NCI-H524 treated with DMSO at 0.1 percent for 48 hours (cell line): ENCODE results near the gene IFT27.
"Not testable (repeated sequence)": the region's sequence is repeated elsewhere in the genome, so short reads cannot be mapped to it uniquely, and the experiment has no call there.

Experiments
- DNase-seq: peaks from one replicate; lab custom pipeline; 2025; lab: John Stamatoyannopoulos, UW

The IFT27 gene

DNA sequence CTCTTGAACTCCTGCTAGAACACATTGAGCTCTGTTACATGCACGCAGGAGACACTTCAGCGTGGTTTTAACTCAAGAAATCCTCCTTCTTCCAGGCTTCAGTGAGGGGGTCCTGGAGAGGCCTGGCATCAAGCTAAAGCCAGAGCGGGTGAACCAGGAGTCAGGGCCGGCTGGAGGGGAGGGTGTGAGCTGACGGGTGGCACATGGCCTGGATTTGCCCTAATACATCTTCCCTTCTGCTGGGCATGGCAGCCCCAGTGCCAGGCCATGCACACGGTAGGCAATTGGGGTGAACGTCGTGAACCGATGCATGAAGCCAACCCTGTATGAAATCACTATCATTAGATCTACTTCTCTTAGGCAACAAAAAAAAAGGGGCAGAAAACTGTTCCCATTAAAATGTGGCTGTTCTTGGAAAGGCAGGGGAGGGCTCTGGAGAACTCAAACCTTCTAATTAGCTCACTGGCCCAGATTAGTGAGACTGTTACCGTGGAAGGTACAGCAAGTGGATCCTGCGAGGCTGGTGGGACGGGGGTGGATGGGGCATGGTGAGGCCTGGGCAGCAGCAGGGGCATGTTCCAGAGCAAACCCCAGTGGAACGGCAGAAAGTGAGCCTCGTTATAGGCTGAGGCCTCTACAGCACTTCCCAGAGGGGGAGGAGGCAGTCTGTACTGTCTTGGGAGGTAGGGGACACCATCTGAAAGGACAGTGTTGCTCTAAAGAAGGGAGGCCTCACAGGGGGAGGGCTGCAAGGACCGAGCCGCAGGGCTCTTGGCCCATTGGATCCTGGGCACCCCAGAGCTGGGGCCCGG lies 10.6 kb downstream of the IFT27 start:
- no peak for DNase-seq

DNA sequence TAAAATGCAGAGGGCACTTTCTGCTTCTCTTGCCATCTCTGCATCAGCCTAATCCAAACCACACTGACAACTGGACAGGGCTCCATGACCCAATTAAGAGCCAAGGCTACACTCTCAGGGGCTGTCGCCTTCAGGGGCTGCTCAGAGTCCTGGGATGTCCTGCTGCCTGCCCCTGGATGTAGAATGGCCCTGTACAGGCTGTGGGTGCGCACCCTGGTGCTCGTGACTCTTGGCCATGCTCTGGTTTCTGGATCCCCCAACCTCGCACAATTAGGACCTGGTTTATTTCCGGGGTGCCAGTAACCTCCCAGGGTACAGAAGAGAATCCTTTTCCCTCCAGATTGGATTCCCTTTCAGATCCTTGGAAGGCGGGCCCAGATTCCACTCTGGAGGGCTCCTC lies 11.3 kb downstream of the IFT27 start:
- no peak for DNase-seq

DNA sequence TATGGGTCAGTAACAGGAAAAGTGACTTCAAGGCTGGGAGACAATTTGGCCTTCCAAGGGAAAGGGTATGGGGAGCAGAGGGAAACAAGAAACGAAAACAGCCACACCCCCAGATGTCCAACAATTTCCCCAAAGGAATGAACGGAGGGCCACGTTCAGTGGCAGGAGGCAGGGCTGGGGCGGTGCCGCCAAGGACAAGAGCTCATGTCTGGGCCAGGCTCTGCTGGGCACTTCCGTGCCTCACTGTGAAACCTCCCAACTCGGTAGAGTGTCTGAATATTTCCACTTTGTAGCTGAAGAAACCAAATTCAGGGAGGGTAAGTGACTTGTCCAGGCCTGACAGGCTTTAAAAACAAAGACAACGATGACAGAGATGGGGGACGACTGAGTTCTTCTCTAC lies 11.9 kb downstream of the IFT27 start:
- no peak for DNase-seq

DNA sequence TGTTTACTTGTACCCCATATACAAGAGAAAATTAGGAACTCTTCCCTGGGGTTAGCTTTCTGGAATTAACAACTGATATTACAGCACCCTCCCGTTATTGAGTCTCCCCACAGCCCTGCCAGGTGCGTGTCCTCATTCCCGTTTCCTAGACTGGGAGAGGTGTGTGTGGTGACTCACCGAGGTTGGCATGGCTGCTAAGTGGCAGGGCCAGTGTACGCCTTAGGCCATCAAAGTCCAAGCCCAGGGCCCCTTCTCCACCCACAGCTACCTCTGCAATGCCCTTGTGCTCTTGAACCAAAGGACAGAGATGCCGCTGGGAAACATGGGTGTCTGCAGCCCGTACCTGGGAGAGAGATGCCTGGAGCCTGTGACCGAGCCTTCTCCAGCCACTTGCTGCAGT lies 12.3 kb downstream of the IFT27 start:
- DNase-seq: no peak

DNA sequence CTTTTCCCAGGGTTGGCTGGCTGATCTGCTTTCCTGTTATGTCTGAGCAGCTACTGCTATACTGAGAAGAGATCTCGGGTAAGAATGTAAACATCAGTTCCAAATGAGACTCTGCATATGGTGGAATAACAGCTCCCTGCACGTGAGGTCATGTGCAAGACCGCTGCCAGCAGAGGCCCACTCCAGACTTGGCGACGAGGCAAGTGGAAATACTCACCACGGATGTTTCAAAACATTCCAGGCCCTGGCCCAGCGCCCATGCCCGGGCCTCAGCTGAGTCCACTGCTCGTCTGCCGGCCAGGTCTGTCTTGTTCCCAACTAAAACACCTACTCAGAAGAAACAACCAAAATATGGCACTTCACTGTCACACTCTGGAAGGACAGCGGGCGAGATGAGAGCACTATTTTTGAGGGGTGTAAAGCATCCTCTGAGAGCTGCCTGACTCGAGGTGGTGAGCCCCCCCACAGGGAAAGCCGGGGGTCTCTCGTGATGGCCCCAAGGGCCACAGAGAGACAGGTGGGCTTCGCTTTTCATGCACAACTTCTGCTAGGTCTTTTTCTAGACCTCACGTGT lies 13.1 kb downstream of the IFT27 start:
- DNase-seq: no peak

DNA sequence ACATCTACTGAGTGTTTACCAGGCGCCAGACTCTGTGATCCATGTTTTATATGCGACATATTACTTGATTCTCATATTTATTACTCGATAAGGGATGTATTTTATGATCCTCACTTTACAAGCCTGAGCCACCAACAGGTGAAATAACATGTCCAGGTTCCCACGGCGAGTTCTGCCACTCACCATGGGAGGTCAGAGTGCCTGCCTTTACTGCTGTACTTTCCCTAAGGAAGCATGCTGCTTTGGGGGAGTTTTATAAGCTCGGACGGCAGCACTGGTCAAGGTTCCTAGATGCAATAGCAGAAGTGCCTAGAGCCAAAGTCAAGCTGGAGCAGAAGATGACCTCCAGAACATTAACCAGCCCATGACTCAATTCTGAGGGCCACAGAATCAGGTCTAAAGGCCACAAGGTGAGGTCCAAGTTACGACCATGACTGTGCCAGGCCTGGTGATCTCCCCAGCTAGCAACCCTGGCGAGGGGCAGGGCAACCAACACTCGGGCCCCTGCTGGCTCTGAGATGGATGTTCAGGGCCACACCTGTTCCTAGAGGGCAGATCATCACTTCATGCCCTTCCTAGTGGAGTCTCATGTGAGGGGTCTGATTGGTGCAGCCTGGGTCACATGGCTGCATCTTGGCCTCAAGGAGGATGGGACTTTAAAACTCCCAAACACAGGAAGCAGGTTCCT lies 14.2 kb downstream of the IFT27 start:
- no peak for DNase-seq

DNA sequence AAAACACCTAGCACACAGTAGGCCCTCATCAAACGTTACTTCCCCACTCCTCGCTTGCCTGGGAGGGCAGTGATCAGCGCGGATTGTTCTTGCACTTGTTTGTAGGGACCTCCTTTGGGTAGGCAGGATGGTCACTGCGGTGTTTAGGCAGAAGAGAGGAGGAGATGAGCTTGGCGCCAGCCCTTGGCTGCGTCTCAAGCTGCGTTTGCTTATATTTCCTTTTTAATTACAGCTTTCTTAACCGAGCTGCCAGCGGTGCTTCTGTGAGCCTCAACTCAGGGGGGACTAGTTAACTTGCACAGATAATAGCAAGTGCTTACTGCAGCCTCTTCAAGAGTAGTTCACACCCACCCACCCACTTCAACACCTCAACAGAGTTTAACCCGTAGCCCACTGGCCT lies 15.1 kb downstream of the IFT27 start:
- DNase-seq: no peak

DNA sequence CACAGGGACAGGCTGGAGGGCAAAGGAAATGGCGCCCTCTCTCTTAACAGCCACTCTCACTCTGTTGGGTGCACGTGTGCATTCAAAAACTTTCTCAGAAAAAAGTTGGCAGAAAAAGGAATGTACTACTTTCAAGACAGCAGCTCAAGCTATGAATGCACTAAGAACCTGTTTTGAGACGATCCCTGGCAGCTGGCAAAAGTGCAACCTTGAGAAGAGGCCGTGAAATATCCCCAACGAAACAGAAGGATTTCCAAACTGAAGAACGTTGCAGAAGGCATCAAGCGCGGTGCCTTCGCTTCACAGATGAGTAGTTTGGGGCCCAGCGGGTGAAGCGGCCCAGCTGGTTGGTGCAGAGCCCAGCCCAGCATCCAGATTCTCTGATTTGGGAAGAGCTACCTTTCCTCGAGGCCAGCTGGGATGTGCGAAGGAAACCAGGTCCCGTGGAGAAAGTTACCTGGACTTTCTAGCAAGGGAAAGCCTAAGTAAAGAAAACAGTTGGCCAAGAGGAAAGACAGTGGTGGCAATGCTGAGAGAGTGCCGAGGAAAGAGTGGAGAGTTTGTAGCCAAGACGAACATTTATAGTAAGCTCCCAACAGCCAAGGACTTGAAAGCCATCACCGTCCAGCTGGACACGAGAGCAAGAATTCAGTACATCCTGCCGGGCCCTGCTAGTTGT lies 16.3 kb downstream of the IFT27 start:
- DNase-seq: no peak

DNA sequence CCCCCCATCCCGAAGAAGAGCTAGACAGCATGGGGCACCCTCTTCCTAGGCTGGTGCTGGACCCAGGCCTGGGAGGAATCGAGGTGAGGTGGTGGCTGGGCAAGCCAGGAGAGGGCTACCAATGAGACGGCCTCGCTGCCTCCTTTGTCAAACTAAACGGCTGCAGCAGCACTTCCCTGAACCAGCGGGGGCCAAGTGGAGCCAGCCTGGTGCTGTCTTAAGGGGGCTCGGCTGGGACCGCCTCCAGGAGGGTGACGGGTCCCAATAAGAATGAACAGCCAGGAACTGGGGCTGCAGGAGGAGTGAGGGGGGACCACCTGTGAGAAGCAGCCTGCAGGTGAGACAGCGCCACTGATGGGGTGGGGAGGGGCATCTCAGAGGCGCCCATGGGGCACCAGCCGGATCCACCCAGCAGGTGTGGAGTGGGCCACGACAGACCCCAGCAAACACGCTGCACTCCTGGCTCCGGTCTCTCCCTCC lies 17.1 kb downstream of the IFT27 start:
- no peak for DNase-seq

DNA sequence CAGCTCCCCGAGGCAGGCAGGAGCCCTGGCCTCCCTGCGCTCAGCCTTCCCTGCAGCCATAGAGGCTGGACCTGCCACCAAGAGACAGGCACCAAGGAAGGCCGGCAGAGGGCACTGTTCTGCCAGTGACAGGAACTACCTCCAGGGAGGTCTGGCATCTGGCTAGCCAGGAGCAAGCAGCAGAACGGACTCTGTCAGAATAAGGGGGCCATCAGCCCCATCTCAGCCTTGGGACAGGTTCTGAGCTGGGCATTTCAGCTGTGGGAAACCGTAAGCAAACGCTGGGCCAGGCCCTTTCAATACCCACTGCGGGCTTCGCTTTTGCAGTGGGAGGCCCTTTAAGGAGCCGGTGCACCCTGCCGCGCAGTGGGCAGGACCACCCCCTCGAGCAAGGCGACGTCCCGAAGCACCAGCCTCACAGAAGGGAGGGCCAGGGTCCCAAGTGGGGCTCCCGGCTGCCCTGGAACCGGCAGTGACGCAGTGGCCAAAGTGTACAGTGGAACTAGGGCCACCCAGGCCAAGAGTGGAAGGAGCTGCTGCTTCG lies 18.2 kb downstream of the IFT27 start:
- DNase-seq: no peak

DNA sequence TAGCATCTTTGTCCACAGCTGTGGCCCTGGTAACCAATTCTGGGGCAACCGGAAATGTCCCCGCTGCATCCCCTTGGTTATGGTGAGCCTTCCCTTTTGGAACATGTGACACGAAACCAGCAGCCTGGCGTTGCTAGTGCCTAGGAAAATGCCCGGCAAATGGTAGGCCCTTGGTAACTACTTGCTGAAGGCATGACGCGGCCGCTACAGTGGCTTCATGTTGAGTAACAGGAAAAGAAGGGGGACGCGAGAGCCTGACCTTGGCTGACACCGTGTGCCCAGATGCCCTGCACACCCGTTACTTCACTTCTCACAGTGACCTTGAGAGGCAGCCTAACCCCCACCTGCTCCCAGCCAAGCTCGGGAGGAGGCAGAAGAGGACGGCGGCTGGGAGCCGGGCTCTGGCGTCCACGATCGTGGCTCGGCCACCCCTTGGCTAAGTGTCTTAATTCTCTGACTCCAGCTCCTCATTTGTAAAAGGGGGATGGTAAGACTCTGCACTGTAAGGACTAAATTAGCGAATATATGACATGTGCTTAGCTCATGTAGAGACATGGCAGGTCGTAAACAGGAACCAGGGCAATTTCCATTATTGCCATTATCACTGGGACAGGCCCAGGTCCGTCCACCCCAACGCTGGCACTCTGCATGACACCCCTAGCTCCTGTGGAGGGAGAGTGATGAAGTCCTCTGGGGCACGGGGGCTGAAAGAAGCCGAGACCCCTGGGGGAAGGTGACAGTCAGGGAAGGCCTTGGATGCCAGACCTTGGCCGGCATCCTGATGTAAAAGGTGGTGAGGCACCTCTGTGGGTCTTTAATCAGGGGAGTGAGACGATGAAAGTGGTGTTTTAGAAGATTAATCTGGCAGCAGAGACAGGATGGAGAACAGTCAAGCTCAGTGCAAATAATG lies 18.9 kb downstream of the IFT27 start:
- DNase-seq: no peak

DNA sequence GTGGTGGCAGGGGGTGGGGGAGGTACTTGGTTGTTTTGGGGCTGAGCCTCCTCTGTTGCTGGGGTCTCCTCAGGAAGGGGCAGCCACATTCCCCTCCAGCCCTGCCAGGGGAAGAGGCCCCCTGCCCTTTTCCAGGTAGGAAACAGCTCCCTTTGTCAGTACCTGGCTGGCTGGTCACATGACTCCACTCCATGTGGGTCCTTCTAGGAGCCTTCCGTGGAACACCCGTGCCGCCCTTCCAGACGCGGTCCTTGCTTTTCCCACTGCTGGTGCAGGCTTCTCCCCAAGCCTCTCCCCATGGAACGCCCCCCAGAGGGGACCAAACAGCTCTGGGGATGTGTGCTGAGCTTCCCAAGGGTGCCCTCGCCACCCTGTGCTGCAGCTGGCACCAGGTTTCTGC lies 19.9 kb downstream of the IFT27 start:
- DNase-seq: no peak

DNA sequence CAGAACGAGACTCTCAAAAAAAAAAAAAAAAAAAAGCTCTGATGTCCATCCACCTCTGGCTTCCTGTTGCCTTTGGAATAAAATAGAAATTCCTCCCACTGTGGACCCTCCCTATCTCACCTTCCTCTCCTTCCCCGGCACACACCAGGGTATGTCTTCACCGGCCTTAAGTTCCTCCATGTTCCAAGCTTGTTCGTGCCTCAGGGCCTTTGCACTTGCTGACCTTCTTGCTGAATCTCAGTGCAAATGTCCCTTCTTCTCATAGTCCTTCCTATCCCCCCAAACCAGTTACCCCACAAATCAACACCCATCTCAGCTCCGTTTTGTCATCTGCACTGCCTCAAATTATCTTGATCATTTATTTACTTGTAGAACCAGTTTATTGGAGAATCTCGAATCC lies 20.6 kb downstream of the IFT27 start:
- DNase-seq: no peak

DNA sequence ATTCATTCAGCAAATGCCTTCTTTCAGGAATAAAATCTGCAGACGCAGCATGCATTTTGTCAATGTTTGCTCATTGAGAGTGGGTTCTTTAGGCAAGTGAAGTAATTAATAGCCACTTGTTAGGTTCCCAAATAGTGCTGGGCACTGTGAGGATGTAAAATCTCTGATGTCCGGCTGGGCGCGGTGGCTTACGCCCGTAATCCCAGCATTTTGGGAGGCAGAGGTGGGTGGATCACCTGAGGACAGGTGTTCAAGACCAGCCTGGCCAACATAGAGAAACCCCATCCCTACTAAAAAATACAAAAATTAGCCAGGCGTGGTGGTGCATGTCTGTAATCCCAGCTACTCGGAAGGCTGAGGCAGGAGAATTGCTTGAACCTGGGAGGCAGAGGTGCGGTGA lies 21.0 kb downstream of the IFT27 start:
- DNase-seq: not testable (repeated sequence)

DNA sequence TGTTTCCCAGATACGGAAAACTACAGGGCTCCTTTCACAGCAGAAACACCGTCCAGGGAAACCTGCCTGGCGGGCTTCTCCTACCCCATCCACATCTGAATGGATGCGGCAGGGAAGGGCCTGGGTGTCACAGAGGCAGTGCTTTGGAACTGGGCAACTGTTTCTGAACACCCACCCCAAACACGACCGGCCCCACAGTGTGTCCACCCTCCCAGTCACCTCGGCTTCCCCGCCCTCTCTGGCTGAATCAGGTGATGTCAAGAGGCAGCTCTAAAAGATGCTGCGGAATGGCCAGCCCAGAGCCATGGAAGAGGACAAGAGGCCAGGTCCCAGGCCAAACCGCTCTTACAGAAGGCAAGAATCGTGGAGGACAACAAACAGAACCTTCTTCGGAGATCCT lies 22.0 kb downstream of the IFT27 start:
- no peak for DNase-seq

DNA sequence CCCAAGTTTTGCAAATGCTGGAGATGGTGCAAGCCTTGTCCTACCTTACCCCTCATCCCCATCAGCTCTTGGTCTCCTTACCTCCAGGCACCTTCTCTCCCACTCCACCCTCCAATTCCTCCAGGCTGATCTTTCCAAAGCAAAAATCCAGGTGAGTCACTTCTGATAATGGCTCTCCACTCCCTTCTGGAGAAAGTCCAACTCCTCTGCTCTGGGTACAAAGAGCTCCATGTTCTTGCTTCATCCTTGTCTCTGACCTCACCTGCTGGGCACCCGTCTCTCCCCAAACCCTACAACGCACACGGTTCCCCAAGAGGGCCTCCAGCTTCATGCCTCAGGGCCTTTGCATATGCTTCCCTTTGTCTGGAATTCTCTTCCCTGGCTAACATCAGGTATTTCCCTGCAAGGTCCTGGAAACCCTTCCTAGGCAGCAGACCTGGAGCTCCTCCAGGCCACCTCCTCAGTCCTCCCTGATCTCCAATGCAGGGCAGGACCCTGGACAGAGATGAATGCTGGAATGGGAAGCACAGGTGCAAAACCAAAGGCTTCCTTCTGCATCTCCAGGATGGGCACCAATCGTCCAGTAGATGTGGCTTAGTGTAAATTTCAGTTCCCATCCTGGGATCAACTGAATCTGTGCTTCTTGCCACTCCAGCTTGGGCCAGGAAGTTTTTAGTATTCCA lies 22.7 kb downstream of the IFT27 start:
- DNase-seq: no peak

DNA sequence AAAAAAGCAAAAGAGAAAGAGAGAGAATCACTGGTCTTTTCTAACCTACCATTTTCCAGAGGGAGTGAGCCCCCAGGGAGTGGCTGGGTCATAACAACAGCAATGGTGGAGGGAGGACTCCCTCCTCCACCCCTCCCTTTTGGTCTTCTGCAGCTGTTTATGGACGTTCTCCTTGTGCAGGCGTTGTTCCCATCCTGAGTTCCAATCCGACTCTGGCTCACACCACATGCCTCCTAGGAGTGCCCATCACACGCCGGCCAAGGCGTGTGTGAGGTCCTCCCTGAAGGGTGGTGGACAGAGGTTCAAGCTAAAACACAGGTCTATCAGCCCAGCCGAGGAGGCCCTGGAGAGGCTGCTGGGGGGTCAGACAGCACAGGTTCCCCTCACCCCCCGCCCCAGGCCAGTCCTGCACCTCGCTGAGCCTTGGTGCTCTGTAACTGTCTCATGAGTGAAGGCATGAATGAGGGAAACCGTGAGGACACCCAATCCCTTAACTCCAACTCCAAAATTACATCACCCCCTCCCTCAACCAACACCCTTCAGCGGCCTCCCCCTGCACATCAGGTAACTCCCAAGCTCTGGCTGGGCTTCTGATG lies 29.4 kb downstream of the IFT27 start:
- no peak for DNase-seq

DNA sequence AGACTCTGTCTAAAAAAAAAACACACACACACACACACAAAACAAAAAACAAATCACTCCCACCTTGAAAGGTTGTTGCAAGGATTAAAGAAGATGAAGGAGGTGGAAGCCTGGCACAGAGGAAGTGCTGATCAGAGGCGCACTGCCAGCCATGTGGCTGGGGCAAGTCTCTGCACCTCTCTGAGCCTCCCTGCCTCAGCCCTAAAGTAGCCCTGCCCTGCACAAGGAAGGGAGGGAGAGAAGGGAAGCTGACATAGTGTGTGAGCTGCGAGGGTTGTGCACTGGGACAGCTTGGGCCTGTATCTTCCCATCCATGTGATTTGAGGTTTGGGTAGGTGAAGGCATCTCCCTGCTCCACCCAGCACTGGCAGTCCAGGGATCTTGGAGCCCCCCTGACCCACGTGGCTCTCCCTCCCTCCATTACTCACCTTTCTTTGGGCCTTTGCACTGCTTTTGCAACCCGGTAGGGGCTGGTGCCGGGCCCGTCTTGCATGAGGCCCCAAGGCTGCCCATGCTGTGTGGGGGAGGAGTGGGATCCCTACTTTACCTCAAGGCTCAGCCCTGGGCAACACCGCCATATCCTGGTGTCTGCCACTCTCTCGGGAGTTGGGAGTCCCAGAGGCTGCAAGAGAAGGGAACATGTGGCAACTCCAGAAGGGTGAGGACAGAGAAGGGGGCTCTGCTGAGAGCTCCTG lies 30.5 kb downstream of the IFT27 start:
- DNase-seq: no peak

DNA sequence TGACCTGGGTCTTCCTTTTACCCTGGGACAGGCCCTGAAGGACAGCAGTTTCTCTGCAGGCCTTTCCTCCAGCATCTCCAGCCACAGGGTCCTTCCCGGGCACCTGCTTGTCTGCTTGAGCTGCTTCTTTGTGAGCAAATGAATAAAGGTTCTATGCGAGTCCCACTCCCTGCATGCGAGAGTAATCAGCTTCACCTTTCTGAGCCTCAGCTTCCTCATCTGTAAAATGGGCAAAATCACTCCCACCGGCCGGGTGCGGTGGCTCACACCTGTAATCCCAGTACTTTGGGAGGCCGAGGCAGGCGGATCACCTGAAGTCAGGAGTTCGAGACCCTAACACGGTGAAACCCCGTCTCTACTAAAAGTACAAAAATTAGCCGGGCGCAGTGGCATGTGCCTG lies 31.1 kb downstream of the IFT27 start:
- DNase-seq: no peak

DNA sequence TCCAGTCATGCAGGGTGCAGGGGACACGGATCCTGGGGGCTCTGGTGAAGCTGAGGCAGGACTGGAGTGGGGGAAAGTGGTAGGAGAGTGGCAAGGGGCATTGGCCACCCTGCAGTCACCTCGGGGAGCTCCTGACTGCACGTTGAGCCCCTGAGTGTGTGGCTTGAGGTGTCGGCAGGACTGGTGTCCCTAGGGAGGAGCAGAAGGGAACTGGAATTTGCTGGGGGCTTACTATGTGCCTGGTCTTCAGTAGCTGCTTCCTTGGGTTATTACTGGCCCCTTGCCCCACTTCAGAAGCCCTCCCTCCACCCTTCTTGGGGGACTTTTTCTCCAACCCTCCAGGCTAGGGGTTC lies 31.5 kb downstream of the IFT27 start:
- no peak for DNase-seq
